Hindlimb muscle (tissue), 1 donor: ENCODE measurements around the gene STXBP4. TPM values are rescaled to one million over a fixed set of nuclear protein-coding genes. Genes with fewer than 3 reads are reported as not detected.

Experiments
- DNase-seq: peaks from one replicate; pipeline ENCODE4 v3.0.0-alpha.2; 2013
- polyA plus RNA-seq: library from polyadenylated mRNA; unstranded; fragments of 120-200 nt; gene quantifications from one replicate; pipeline ENCODE4 v1.2.1, GENCODE V29; 2013; ENCODE audit not compliant: insufficient read length

Gene STXBP4
- polyA plus RNA-seq, 1 donor: 3.2 TPM

DNA sequence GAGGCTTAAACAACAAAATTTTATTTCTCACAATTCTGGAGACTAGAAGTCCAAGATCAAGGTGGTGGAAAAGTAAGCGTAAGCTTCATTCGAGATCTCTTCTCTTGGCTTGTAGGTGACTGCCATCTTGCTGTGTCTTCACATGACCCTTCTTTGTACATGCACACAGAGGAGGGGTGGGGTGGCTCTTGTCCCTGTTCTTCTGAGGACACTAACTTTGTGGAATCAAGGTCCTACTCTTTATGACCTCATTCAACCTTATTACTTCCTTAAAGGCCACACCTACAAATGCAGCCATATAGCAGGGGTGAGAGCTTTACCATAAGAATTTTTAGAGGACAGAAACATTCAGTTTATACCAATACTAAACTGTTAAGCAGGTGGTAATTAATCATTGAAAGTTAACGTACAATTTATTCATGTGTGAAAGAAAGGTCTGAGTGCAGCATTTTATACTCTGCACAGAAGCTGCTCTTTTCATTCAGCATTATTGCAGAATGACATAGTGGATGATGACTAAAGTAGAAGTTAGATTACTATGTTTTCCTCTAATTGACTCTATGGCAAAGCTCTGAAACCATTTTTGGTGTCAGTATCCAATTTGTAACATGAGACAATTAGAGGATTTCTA, 156.3 kb downstream of the STXBP4 start:
- no peak for DNase-seq

GRCh38 chr17:55133583-55133982, 165.0 kb downstream of the STXBP4 start:
- no peak for DNase-seq

DNA sequence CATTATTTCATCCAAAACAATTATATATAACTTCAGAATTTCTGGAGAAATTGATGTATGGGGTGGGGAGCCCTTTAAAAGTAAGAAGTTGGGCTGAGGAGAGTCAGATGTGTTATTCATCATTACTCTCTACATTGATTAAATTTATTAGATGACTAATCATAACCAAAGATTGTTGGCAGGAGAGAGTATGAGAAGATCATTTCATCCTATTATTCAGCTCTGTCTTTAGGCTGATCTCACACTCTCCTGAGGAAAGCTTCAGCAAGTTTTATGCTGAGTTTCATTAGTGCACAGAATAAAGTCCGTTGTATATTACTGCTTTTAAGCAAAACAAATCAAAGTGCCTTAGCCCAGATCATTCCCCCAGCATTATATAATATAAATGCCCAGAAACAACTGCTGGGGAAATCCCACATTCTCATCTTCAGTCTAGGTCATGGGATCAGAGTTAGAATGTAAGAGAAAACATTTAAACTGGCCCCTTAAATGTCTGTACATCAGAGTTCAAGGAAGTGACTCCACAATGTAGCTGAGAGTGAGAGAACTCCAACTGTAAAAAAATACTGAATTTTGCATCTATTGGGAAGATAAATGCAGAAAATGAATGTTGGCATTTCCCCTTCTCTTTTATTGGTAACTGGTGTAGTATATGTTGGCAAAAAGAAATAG, 166.1 kb downstream of the STXBP4 start:
- no peak for DNase-seq

GRCh38 chr17:55140809-55141208, 172.2 kb downstream of the STXBP4 start:
- DNase-seq: no peak

DNA sequence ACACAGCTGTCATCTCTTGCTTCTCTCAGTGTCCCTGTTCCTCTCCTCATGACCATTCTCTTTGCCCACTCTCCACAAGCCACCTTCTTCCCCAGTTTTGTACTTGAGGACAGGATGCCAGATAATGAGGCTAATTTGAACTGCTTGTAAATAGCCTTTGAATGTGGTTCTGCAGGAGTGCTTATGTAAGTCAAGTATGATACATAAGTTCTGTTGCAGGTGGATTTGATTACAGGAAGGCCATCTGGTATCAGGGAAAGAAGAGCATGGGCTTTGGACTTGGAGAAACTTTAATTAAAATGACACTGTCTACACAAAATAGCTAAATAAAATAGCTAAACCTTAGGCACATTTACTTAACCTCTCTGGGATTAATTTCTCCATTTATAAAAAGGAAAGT, 176.0 kb downstream of the STXBP4 start:
- no peak for DNase-seq

DNA sequence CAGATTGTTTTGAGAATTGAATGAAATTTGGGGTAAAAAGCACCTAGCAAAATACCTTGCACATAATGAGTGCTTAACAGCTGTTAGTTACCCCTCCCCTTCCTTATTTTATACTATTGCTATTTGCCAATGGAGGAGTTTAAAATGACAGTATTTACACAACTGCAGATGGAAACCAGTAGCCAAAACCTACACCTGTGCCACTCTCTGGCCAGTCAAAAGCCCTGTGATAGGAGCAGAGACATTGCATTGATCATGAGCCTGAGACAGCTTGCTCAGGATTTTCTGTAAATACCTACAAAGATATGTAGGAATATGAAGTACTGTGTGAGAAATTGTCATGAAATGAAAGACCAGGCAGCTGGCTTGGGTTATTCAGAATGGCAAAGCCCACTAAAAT, 180.9 kb downstream of the STXBP4 start:
- no peak for DNase-seq

DNA sequence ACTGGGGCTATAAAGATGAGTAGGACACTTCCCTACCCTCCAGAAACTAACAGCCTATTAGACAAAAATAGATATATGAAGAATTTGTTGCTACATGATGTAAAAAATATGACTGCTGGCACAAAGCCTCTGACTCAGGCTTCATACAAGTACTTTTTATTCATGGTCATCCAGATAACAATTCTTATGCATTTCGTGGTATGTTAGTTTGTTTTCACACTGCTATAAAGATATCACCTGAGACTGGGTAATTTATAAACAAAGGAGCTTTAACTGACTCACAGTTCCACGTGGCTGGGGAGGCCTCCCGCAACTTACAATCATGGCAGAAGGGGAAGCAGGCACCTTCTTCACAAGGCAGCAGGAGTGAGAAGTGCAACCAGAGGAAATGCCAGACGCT, 183.7 kb downstream of the STXBP4 start:
- DNase-seq: no peak

- DNase-seq: no peak
Observed at GRCh38 chr17:55154101-55154500, 185.5 kb downstream of the STXBP4 start.

DNA sequence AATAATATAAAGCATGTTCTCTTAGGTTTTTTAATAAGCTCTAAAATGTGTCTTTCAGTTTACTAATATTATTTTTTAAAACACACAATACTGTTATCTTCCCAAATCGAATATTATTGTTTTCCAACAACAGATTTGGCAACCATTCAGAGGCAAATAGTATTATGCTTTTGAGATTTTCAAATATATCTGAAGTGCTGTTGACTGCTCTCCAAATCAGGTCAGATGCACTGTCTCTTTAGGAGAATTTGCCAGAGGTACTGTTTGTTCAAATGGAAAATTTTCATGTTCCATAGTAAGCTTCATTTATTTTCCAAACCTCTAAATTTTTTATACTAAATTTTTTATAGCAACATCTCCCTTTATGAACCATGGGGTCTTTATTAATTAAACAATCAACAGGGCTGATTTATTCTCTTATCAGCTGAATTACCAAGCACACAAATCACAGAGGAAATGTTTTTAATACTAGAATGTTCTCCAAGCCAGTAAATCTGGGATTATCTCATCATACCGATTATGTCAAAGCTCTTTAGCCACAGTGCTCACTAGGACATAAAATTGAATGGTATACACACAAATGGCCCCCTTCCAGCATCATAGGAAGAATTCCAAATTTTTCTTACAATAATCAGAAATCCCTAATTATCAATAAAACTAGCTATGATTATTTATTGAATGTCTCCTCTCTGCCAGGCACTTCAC, 187.4 kb downstream of the STXBP4 start:
- peak; percentile 17 for DNase-seq

GRCh38 chr17:55157165-55157564, 188.6 kb downstream of the STXBP4 start:
- DNase-seq: no peak

DNA sequence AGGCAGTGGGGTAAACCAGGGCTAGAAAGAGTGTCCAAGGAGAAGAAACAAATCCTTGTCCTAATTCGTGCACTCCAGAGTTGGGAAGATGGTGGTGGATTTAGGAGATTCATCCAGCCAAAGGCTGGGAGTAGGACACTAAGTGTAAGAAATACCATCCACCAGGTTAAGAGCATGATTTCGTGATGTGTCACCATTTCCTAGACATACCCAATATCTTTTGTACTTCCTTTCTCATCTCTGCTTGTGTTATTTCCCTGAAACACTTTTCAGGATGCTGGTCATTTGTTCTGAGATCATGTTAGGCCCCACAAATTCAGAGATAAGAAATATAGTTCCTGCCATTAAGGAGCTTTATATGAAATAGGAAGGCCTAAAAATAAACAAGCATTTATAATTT, 189.9 kb downstream of the STXBP4 start:
- no peak for DNase-seq

GRCh38 chr17:55159251-55159650, 190.7 kb downstream of the STXBP4 start:
- no peak for DNase-seq

DNA sequence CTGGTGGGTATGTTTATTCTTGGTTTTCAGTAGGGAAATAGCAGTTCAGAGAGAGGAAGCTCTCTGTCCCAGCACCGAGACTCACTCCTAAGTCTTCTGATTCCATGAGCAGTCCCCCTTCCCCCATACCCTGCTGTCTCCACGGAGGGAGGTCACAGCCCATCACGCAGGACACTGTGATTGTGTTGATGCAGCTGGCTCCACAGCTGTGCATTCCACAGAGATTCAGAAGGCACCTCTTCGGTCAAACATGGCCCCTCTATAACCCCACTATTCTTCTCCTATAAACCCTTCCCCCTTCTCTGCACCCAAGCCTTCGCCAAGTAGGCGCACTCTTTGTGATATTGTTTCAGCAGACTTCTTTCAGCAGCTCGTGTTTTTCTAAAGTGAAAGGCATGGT, 191.9 kb downstream of the STXBP4 start:
- DNase-seq: no peak

- no peak for DNase-seq
Observed at GRCh38 chr17:55161935-55162555, 193.5 kb downstream of the STXBP4 start.

- no peak for DNase-seq
Observed at GRCh38 chr17:55162556-55162946, 194.0 kb downstream of the STXBP4 start.

DNA sequence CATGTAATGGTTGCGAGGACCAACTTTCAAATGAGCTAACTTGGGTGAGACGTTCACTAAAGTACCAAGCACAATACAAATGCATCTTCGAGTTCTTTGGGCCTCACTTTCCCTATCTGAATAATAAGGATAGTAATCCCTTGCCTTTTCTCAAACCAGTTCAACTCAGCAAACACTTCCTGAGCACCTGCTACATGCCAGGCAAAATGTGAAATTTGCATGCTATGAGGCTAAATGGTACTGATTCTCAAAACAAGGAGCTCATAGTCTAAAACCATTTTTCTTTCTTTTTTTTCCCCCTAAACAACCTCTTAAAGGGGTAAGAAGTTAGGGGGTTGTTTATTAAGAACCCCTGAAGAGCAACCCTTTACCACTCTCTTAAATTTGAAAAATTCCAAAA, 194.8 kb downstream of the STXBP4 start:
- no peak for DNase-seq

GRCh38 chr17:55166506-55166905, 197.9 kb downstream of the STXBP4 start:
- DNase-seq: no peak

DNA sequence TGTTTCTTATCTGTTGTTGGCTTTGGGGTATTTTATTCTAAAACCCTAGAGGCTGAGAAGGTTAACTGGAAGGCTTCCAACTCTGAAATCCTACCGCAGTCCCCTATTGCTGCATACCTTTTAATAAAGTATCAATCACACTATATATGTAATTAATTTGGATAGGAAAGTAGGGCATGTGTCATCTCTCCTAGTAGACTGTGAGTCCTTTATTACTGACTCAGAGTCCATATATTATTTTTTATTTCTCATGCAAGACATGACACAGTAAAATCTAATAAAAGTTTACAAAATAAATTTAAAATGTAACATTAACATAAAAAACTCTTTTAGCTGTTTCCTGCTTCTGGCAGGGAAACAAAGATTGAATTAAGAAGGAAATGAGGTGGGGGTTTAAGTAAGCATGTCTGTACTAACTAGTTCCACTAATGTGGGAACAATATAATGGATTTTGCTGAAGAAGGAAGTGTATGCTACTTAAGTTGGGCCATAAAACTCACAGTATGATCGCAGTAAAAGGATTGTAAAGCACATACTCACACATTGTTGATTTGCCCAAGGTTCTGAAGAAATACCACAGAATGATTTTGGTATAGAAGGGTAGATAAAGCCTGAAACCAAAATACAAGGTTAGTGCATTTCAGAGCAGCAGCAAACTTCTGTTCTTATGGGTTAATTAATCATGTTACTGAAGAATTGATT, 198.6 kb downstream of the STXBP4 start:
- no peak for DNase-seq

- DNase-seq: no peak
Observed at GRCh38 chr17:55168958-55169687, 200.6 kb downstream of the STXBP4 start.

DNA sequence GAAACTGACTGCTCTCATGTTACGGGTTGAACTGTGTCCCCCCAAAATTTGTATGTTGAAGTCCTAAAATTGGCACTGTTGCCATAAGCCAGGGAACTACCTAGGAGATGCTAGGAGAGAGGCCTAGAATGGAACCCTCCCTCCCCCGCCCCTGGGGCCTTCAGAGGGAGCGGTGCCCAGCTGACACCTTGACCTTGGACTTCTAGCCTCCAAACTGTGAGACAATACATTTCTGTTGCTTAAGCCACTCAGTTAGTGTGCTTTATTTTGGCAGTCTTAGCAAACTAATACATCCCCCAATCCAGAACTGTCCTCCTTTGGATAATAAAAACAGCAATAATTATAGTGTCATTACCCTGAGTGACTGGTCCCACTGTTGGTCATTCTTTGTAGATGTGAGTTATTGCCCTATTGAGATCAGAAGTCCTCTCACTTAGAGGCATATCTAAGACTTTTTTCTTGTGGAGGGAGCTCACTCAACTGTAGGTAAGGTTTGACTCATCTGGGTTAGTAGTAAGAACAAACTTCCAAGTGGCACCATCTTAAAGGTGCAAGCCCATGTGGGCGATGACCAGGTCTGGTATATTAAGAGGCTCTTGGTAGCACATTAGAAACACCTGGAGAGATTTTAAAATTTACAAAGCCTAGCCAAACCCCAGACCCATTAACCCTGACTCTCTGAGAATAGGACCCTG, 203.2 kb downstream of the STXBP4 start:
- DNase-seq: no peak

DNA sequence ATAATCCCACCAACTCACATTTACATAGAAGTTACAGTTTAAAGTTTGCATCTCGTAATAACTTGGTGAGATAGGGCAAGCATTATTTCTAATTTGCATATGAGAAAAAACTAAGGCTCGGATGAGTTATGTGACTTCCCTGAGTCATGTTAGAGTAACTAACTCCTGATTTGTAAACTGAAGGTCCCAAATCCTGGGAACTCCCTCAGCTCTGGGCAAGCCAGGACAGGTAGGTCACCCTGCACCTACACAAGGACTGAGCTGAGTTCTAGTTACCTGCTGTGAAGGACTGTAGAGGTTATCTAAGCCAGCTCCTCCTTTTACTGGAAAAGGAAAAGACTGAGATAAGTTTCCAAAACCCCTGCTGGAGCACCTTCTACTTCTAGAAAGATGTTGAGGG, 204.0 kb downstream of the STXBP4 start:
- no peak for DNase-seq

- DNase-seq: no peak
Observed at GRCh38 chr17:55174133-55174532, 205.6 kb downstream of the STXBP4 start.
